Forelimb muscle (tissue), 1 donor: ENCODE data around the gene AIF1. TPM values are rescaled to one million over a fixed set of nuclear protein-coding genes. Genes with fewer than 3 reads are reported as not detected.

Experiments
- DNase-seq: peaks from one replicate; pipeline ENCODE4 v3.0.0-alpha.2; 2013; ENCODE audit warnings: low read depth
- polyA plus RNA-seq: library from polyadenylated mRNA; unstranded; fragments of 120-200 nt; gene quantifications from one replicate; pipeline ENCODE4 v1.2.1, GENCODE V29; 2013; ENCODE audit not compliant: insufficient read length

Gene AIF1
- 13.4 TPM for polyA plus RNA-seq

- DNase-seq = no peak
Measured at GRCh38 chr6:31614684-31615578, at the start of gene AIF1. Gene AIF1 (plus strand): TSS chr6:31615234. CDS start chr6:31615330, 96 bp downstream.

- no peak for DNase-seq
Measured at GRCh38 chr6:31567531-31568370, 47.3 kb upstream of the AIF1 start.

GRCh38 chr6:31568537-31568961 is 46.5 kb upstream of the AIF1 start:
- DNase-seq = no peak

- no peak for DNase-seq
Measured at GRCh38 chr6:31569861-31570536, 45.0 kb upstream of the AIF1 start.

GRCh38 chr6:31572041-31572911 is 42.8 kb upstream of the AIF1 start, which contains the start of gene LTA:
Gene LTA (plus strand): TSS chr6:31572289. CDS start chr6:31572743, 454 bp downstream.
- DNase-seq = no peak

- DNase-seq = no peak
Measured at GRCh38 chr6:31573239-31574105, 41.6 kb upstream of the AIF1 start.

GRCh38 chr6:31574106-31575061 is 40.6 kb upstream of the AIF1 start:
- DNase-seq = no peak

GRCh38 chr6:31575335-31575901 is 39.6 kb upstream of the AIF1 start, which contains the start of gene TNF:
Gene TNF (plus strand): TSS chr6:31575565. CDS start chr6:31575742, 177 bp downstream.
- DNase-seq = no peak

- DNase-seq = no peak
Measured at GRCh38 chr6:31575952-31576685, 38.9 kb upstream of the AIF1 start.

GRCh38 chr6:31576897-31577578 is 38.0 kb upstream of the AIF1 start:
- no peak for DNase-seq

- DNase-seq = no peak
Measured at GRCh38 chr6:31577579-31577966, 37.5 kb upstream of the AIF1 start.

- no peak for DNase-seq
Measured at GRCh38 chr6:31578184-31579118, 36.6 kb upstream of the AIF1 start.

- DNase-seq = no peak
Measured at GRCh38 chr6:31579119-31579505, 35.9 kb upstream of the AIF1 start.

- no peak for DNase-seq
Measured at GRCh38 chr6:31579546-31580437, 35.2 kb upstream of the AIF1 start.

- DNase-seq = no peak
Measured at GRCh38 chr6:31580438-31580740, 34.6 kb upstream of the AIF1 start.
